Fibroblast of skin of left biceps (primary cell): ENCODE data around the gene ROR1.

Experiments used
- DNase-seq, 2 experiments: peaks; one replicate each; pipeline ENCODE4 v3.0.0-alpha.2; 2013; ENCODE audit warnings: low read depth in 2 of 2

Gene ROR1

GRCh38 chr1:63822540-63822939 is 48.7 kb downstream of the ROR1 start:
- DNase-seq: no peak

- DNase-seq: no peak
These were observed 50.6 kb downstream of the ROR1 start for GRCh38 chr1:63824451-63824850.

DNA sequence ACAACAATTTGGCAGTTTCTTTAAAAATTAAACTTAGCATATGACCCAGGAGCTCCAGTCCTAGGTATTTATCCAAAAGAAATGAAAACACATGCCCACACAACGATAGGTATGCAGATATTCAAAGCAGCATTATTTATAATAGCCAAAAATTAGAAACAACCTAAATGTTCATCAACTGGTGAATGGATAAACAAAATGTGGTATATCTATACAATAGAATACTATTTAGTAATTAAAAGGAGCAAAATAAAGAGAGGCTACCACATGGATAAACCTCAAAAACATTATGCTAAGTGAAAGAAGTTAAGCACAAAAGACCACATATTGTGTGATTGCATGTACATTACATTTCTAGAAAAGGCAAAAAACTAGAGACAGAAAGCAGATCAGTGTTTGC is 51.3 kb downstream of the ROR1 start:
- no peak for DNase-seq

DNA sequence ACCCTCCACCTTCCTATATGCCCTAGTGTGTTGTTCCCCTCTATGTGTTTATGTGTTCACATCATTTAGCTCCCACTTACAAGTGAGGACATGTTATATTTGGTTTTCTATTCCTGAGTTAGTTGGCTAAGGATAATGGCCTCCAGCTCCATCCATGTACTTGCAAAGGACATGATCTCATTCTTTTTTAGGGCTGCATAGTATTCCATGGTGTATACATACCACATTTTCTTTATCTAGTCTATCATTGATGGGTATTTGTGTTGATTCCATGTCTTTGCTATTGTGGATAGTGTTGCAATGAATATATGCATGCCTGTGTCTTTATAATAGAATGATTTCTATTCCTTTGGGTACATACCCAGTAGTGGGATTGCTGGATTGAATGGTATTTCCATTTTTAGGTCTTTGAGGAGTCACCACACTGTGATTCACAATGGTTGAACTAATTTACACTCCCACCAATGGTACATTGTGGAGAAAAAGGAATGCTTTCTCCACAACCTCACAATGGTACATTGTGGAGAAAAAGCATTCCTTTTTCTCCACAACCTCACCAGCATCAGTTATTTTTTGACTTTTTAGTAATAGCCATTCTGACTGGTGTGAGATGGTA is 52.5 kb downstream of the ROR1 start:
- peak; percentile 94 to 95 for DNase-seq

- DNase-seq: no peak
These were observed 53.8 kb downstream of the ROR1 start for GRCh38 chr1:63827411-63828321.

DNA sequence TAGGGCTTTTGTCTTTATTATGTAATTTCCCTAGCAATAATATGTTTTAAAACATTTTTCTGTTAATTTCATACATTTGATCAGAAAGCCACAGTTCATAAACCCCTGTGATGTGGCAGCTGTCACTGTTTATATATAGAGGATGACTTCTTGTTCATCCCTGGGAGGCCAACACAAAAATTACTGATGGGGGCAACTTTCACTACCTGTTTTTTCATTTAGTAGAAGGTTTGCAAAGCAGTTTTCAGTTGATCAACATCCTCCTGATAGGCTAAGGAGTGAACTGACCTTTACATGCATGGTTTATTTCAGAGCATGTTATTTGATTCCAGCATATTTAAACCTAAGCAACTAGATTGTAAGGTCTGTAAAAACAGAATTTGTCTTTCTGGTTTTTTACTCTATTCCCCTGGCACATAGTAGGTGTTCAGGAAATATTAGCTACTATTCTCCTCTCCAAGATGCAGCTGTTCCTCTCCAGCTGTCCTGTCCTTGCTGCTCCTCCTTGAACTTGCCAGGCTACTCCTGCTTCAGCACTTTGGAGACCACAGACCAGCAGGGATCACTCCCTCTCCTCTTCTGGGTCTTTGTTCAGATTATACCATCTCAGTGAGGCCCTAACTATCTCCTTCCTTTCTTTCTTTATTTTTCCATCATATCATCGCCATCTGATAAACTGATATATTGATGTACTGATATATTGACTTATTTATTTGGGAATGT is 54.7 kb downstream of the ROR1 start:
- DNase-seq: no peak

- DNase-seq: no peak
These were observed 55.8 kb downstream of the ROR1 start for GRCh38 chr1:63829349-63830327.

GRCh38 chr1:63831409-63831808 is 57.6 kb downstream of the ROR1 start:
- no peak for DNase-seq

GRCh38 chr1:63833363-63834119 is 59.7 kb downstream of the ROR1 start:
- DNase-seq: no peak

- DNase-seq: no peak
These were observed 61.3 kb downstream of the ROR1 start for GRCh38 chr1:63835128-63835527.

- DNase-seq: no peak
These were observed 62.6 kb downstream of the ROR1 start for GRCh38 chr1:63836374-63836773.

DNA sequence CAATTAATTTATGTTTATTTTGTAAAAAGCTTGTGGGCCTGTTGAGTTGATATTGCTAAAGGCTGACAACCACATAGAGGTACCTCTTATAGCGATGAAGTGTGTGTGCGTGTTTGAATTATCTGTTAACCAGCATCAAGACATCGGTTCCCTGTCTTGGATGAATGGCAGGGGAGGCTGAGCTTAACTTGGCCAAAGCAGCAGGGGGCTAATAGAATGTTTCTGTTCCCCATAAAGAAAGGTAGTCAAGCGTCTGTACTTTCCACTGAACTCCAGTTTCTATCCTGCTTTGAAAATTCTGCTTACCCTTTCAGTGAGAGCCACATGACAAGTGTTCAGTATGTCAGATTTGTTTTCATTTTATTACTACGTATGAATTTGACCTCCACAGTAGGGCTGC is 63.0 kb downstream of the ROR1 start:
- DNase-seq: no peak

DNA sequence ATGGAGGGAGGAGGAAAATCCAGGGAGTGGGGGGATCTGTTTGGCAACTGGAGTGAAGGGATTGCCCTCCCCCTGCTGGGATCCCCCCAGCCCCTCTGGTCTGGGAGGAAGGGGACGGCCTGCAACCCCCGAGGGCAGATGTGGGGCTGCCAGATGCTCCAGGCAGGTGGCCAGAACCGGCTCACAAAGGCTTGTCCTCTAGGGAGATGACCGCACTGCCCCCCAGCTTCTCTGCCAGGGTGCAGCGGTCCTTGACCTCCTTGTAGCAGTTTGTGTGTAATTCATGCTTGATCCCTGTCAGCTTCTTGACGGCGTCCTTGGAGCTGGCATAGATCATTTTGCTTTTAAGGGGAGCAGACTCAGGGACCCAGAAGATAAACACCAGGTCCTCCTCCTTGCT is 69.2 kb downstream of the ROR1 start:
- no peak for DNase-seq

GRCh38 chr1:63843884-63844283 is 70.1 kb downstream of the ROR1 start:
- no peak for DNase-seq

- no peak for DNase-seq
These were observed 71.5 kb downstream of the ROR1 start for GRCh38 chr1:63845346-63845745.

DNA sequence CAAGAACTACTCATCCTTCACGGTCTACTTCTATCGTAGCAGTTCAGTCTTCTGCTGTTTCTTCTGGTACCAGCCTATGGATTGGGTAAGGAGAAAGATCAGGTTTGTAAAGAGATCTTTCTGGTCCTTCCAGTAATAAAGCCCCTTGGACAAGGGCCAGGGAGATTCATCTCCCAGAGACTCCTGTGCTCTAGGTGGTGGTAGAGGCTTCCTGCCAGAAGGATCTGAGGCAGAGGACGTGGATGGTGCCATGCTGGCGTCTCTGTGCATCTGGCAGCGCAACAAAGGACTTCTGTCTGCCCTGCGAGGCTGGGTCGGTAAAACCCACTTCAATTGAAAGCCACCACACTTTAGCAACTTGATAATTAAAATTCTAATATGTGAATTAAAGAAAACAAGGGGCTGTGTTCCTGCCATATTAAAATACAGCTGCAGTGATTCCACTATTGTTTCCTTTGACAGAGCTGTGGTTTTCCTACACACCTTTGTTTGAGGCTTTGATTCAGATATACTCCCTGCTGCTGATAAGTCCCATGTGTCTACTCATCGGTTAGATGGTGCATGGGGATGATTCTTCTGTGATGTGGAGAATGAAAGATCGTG is 73.6 kb downstream of the ROR1 start:
- DNase-seq: no peak

- no peak for DNase-seq
These were observed 74.9 kb downstream of the ROR1 start for GRCh38 chr1:63848733-63849132.

DNA sequence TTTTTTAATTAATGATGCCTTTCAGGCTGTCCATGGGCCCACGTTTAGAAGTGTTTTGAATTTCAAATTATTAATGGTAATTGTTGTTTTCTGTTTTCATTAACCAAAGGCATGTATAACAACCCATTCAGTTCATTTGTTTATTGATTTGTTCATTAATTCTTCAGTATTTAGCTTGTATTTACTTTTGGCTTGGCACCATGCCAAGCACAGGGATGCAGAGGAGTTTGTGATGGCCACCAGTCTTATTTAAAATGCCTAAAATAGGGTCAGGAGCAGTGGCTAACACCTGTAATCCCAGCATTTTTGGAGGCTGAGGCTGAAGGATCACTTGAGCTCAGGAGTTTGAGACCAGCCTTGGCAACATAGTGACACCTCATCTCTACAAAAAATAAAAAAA is 75.3 kb downstream of the ROR1 start:
- DNase-seq: no peak

DNA sequence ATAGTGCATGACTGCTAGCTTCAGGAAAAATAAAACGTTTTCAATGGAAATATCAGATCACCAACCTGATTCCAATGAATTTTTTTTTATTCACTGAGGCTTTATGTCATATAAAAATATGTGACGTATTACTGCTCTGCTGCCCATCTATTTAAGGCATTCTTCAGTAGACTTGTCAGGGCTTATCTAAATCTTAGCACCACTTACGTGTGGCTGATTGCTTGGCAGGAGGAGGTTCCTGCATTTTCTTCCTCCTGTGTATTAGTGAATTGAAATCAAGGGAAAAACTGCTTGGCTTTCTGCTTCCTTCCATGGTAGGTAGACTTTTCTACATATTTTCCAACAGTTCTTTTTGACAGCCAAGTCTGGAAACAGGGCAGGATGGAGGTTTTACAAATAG is 80.3 kb downstream of the ROR1 start:
- no peak for DNase-seq

DNA sequence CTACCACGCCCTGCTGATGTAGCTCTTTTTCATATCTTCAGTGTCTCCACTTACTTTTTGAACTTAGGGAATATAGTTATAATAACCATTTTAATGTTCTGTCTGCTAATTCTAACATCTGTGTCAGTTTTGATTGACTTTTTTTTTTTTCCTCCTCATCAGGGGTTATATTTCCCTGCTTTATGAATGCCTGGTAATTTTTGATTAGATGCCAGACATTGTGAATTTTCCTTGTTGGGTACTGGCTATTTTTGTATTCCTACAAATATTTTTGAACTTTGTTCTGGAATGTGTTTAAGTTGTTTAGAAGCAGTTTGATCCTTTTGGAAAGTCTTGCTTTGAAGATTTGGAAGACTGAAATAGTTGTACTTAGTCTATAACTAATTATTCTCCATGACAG is 82.1 kb downstream of the ROR1 start:
- DNase-seq: no peak
